Esophagus (tissue), 2 donors: Measurements from ENCODE around the gene PCK2. TPM values are rescaled to one million over a fixed set of nuclear protein-coding genes. Genes with fewer than 3 reads are reported as not detected.
"Not testable (repeated sequence)": the region's sequence is repeated elsewhere in the genome, so short reads cannot be mapped to it uniquely, and the experiment has no call there.

Experiments
- H3K27ac ChIP-seq, 2 donors: one replicate each; pipeline ENCODE4 v1.5.1; 2013; ENCODE audit warnings: low read depth in 2 of 2, mild to moderate bottlenecking in 2 of 2, inconsistent platforms in 1 of 2, low read length in 1 of 2, moderate library complexity in 1 of 2
- H3K27me3 ChIP-seq, 2 donors: one replicate each; pipeline ENCODE4 v1.6.1; 2013; ENCODE audit warnings: low read length in 2 of 2, control low read depth in 1 of 2, mild to moderate bottlenecking in 1 of 2; ENCODE audit not compliant: insufficient read depth in 2 of 2, control insufficient read depth in 1 of 2
- H3K36me3 ChIP-seq, 2 donors: one replicate each; pipeline ENCODE4 v1.6.1; 2013; ENCODE audit warnings: low read length in 1 of 2; ENCODE audit not compliant: control insufficient read depth in 2 of 2, insufficient read depth in 2 of 2
- H3K4me1 ChIP-seq, 2 donors: one replicate each; pipeline ENCODE4 v1.6.1; 2013; ENCODE audit warnings: low read length in 1 of 2; ENCODE audit not compliant: control insufficient read depth in 2 of 2, insufficient read depth in 2 of 2
- H3K4me3 ChIP-seq, 2 donors: one replicate each; pipeline ENCODE4 v1.5.1; 2013; ENCODE audit warnings: low read length in 2 of 2, mild to moderate bottlenecking in 2 of 2, low read depth in 1 of 2, moderate library complexity in 1 of 2
- H3K9me3 ChIP-seq, 2 donors: one replicate each; pipeline ENCODE4 v1.6.1; 2013; ENCODE audit warnings: mild to moderate bottlenecking in 2 of 2, low read depth in 1 of 2, low read length in 1 of 2, moderate library complexity in 1 of 2; ENCODE audit not compliant: control insufficient read depth in 2 of 2, insufficient read depth in 1 of 2
- WGBS, 2 donors: extraction: QIAGEN DNeasy Blood & Tissue Kit; methylation state at CpG; one replicate each; pipeline ENCODE4 v1.1.7; 2013; 5-methylcytosine and 5-hydroxymethylcytosine counted together
- polyA plus RNA-seq, 2 donors: library from polyadenylated mRNA; stranded (reverse); fragments of 200-250 nt; gene quantifications; one replicate each; pipeline ENCODE4 v1.2.3, GENCODE V29; 2013
- donor health status: healthy with polysubstance abuse.
- donor health status: Bipolar disorder and iron deficiency.

PCK2 gene
- 10 to 100 TPM; 10.1 to 29.2 TPM for polyA plus RNA-seq

GRCh38 chr14:24093901-24094840 is at the start of gene PCK2:
PCK2 (plus strand) TSS chr14:24094311; CDS start chr14:24094406, 95 bp downstream.
- H3K9me3 ChIP-seq, result no peaks in the 10 kb centered on the region
- H3K4me3 ChIP-seq, result peak within 1 kb of the TSS; percentile 70 to 86
- peak within 1 kb of the TSS; percentile 97 to 98 for H3K27ac ChIP-seq
- no peaks in the 10 kb centered on the region for H3K27me3 ChIP-seq
- WGBS, 2 donors, result 0 to 1% methylated on average over 41 to 68 of the region's 68 CpGs
- H3K36me3 ChIP-seq, result peaks cover 3% of the 10 kb centered on the region in 2 donors
- peaks cover 2 to 15% of the 10 kb centered on the region in 2 donors for H3K4me1 ChIP-seq

GRCh38 chr14:24049002-24049401 is 45.1 kb upstream of the PCK2 start:
- 79 to 86% methylated on average over 2 of the region's 2 CpGs for WGBS, 2 donors
- not testable (repeated sequence) for H3K27me3 ChIP-seq, H3K4me3 ChIP-seq, H3K36me3 ChIP-seq, H3K27ac ChIP-seq, H3K9me3 ChIP-seq
- H3K4me1 ChIP-seq, result peaks cover 3 to 12% of the 10 kb centered on the region in 2 donors

- H3K27me3 ChIP-seq, H3K4me3 ChIP-seq, H3K9me3 ChIP-seq, H3K36me3 ChIP-seq, H3K27ac ChIP-seq: not testable (repeated sequence)
- H3K4me1 ChIP-seq, result peaks cover 3 to 12% of the 10 kb centered on the region in 2 donors
- WGBS, 2 donors, result 63 to 77% methylated on average over 8 of the region's 8 CpGs
These were observed 43.4 kb upstream of the PCK2 start for GRCh38 chr14:24050753-24051152.

GRCh38 chr14:24051176-24051788 is 42.8 kb upstream of the PCK2 start:
- H3K36me3 ChIP-seq, result peaks cover 0 to 4% of the 10 kb centered on the region in 2 donors
- no peaks in the 10 kb centered on the region for H3K9me3 ChIP-seq
- WGBS, 2 donors, result 19% methylated on average over 19 to 20 of the region's 20 CpGs
- peaks cover 3 to 12% of the 10 kb centered on the region in 2 donors for H3K4me1 ChIP-seq
- no peaks in the 10 kb centered on the region for H3K27me3 ChIP-seq
- peak overlapping the region; percentile 58 to 77 for H3K4me3 ChIP-seq
- peak overlapping the region; percentile 35 to 66 for H3K27ac ChIP-seq

- Histone ChIP-seq H3K4me3 (peak within 1 kb of the TSS; percentile 58 to 77), H3K9me3 (no peaks in the 10 kb centered on the region), H3K27me3 (no peaks in the 10 kb centered on the region), H3K36me3 (peaks cover 0 to 4% of the 10 kb centered on the region in 2 donors), H3K4me1 (peaks cover 3 to 12% of the 10 kb centered on the region in 2 donors), H3K27ac (peak within 1 kb of the TSS; percentile 35 to 66)
- 0 to 1% methylated on average over 66 to 92 of the region's 92 CpGs for WGBS, 2 donors
These were observed 42.1 kb upstream of the PCK2 start, which contains the start of gene CARMIL3 for GRCh38 chr14:24051789-24052655. CARMIL3 (plus strand) TSS chr14:24052009; CDS start chr14:24052154, 145 bp downstream.

- 50 to 54% methylated on average over 20 of the region's 20 CpGs for WGBS, 2 donors
- H3K4me1 ChIP-seq, result peaks cover 3 to 12% of the 10 kb centered on the region in 2 donors
- no peaks in the 10 kb centered on the region for H3K9me3 ChIP-seq
- no peak overlapping the region for H3K27ac ChIP-seq
- H3K36me3 ChIP-seq, result peaks cover 0 to 4% of the 10 kb centered on the region in 2 donors
- H3K4me3 ChIP-seq, result peak overlapping the region in 1 of 2 donors; percentile 58
- H3K27me3 ChIP-seq, result no peaks in the 10 kb centered on the region
These were observed 41.2 kb upstream of the PCK2 start for GRCh38 chr14:24052656-24053547.

GRCh38 chr14:24053548-24054323 is 40.4 kb upstream of the PCK2 start:
- H3K9me3 ChIP-seq, result no peaks in the 10 kb centered on the region
- H3K36me3 ChIP-seq, result peaks cover 0 to 4% of the 10 kb centered on the region in 2 donors
- WGBS, 2 donors, result 73 to 81% methylated on average over 9 to 10 of the region's 10 CpGs
- H3K27me3 ChIP-seq, result no peaks in the 10 kb centered on the region
- no peak overlapping the region for H3K4me3 ChIP-seq
- H3K27ac ChIP-seq, result no peak overlapping the region
- H3K4me1 ChIP-seq, result peaks cover 3 to 12% of the 10 kb centered on the region in 2 donors

- Histone ChIP-seq H3K9me3 (no peaks in the 10 kb centered on the region), H3K4me3 (no peak overlapping the region), H3K36me3 (peaks cover 0 to 4% of the 10 kb centered on the region in 2 donors), H3K4me1 (peaks cover 3 to 12% of the 10 kb centered on the region in 2 donors), H3K27me3 (no peaks in the 10 kb centered on the region), H3K27ac (no peak overlapping the region)
- 75 to 90% methylated on average over 6 of the region's 6 CpGs for WGBS, 2 donors
These were observed 39.8 kb upstream of the PCK2 start for GRCh38 chr14:24054324-24054641.
